ENCODE data around the gene PSME3. TPM values are rescaled to one million over a fixed set of nuclear protein-coding genes. Genes with fewer than 3 reads are reported as not detected.
A peak's percentile ranks its signal among the peaks of the same experiment; 100 is the strongest.
"Not testable (repeated sequence)": the region's sequence is repeated elsewhere in the genome, so short reads cannot be mapped to it uniquely, and the experiment has no call there.

Gene PSME3
- total and polyA plus RNA-seq, 8 donors = 66.2 to 131 (median 80.5) TPM

GRCh38 chr17:42877037-42877436 lies 43.8 kb downstream of the PSME3 start:
- DNase-seq (no peak), ATAC-seq (no peak)
- Histone ChIP-seq H3K27ac (no peak overlapping the region), H3K4me3 (no peak overlapping the region), H3K36me3 (no peaks in the 10 kb centered on the region), H3K4me1 (no peaks in the 10 kb centered on the region), H3K27me3 (no peaks in the 10 kb centered on the region), H3K9me3 (no peaks in the 10 kb centered on the region)
- intact Hi-C loops (cut with DNase I) = no loop called here
- TF ChIP-seq CTCF (IDR thresholded peaks at IDR 0.05) = no peak

- no peak for ATAC-seq
- Histone ChIP-seq H3K27ac (no peak overlapping the region), H3K4me1 (no peaks in the 10 kb centered on the region), H3K4me3 (no peak overlapping the region), H3K36me3 (no peaks in the 10 kb centered on the region), H3K27me3 (no peaks in the 10 kb centered on the region), H3K9me3 (no peaks in the 10 kb centered on the region)
- DNase-seq = no peak
- no peak for TF ChIP-seq CTCF (IDR thresholded peaks at IDR 0.05)
- intact Hi-C loops (cut with DNase I) = no loop called here
Measured at GRCh38 chr17:42878123-42878880, 45.1 kb downstream of the PSME3 start.

GRCh38 chr17:42878924-42879595 lies 45.9 kb downstream of the PSME3 start:
- no peak overlapping the region for H3K27ac ChIP-seq
- no peak for TF ChIP-seq CTCF (IDR thresholded peaks at IDR 0.05)
- no peaks in the 10 kb centered on the region for H3K36me3 ChIP-seq
- H3K9me3 ChIP-seq = no peaks in the 10 kb centered on the region
- no peaks in the 10 kb centered on the region for H3K27me3 ChIP-seq
- DNase-seq (no peak), ATAC-seq (no peak)
- no peaks in the 10 kb centered on the region for H3K4me1 ChIP-seq
- no peak overlapping the region for H3K4me3 ChIP-seq
- intact Hi-C loops (cut with DNase I) = no loop called here

GRCh38 chr17:42879596-42879985 lies 46.4 kb downstream of the PSME3 start:
- Histone ChIP-seq H3K4me3 (no peak overlapping the region), H3K27ac (no peak overlapping the region), H3K4me1 (no peaks in the 10 kb centered on the region), H3K9me3 (no peaks in the 10 kb centered on the region), H3K27me3 (no peaks in the 10 kb centered on the region), H3K36me3 (no peaks in the 10 kb centered on the region)
- no peak for TF ChIP-seq CTCF (IDR thresholded peaks at IDR 0.05)
- intact Hi-C loops (cut with DNase I) = no loop called here
- DNase-seq = no peak
- ATAC-seq = no peak

GRCh38 chr17:42880776-42881310 lies 47.6 kb downstream of the PSME3 start:
- DNase-seq (no peak), ATAC-seq (no peak)
- Histone ChIP-seq H3K27me3 (no peaks in the 10 kb centered on the region), H3K27ac (no peak overlapping the region), H3K36me3 (no peaks in the 10 kb centered on the region), H3K4me1 (peaks cover 0 to 6% of the 10 kb centered on the region in 2 donors), H3K9me3 (no peaks in the 10 kb centered on the region), H3K4me3 (no peak overlapping the region)
- intact Hi-C loops (cut with DNase I) = no loop called here
- TF ChIP-seq CTCF (IDR thresholded peaks at IDR 0.05) = no peak

- H3K27me3 ChIP-seq; H3K27ac ChIP-seq; H3K36me3 ChIP-seq; H3K4me3 ChIP-seq; H3K9me3 ChIP-seq; intact Hi-C loops (cut with DNase I); DNase-seq: not testable (repeated sequence)
- peak; percentile 66 for ATAC-seq
- peaks cover 0 to 15% of the 10 kb centered on the region in 2 donors for H3K4me1 ChIP-seq
Measured at GRCh38 chr17:42881706-42882105, 48.5 kb downstream of the PSME3 start.
